Stimulated activated CD8-positive, alpha-beta memory T cell treated with anti-CD3 and anti-CD28 coated beads, Interleukin-15, amount 100 ng/mL, for 4 hours (primary cell): ENCODE data around the gene SLC13A5.
"Not testable (repeated sequence)": the region's sequence is repeated elsewhere in the genome, so short reads cannot be mapped to it uniquely, and the experiment has no call there.

Experiments
- DNase-seq, 2 donors: peaks; one replicate each; pipeline ENCODE4 v3.0.0-alpha.2; 2020; ENCODE audit warnings: low read depth in 2 of 2

SLC13A5 gene

DNA sequence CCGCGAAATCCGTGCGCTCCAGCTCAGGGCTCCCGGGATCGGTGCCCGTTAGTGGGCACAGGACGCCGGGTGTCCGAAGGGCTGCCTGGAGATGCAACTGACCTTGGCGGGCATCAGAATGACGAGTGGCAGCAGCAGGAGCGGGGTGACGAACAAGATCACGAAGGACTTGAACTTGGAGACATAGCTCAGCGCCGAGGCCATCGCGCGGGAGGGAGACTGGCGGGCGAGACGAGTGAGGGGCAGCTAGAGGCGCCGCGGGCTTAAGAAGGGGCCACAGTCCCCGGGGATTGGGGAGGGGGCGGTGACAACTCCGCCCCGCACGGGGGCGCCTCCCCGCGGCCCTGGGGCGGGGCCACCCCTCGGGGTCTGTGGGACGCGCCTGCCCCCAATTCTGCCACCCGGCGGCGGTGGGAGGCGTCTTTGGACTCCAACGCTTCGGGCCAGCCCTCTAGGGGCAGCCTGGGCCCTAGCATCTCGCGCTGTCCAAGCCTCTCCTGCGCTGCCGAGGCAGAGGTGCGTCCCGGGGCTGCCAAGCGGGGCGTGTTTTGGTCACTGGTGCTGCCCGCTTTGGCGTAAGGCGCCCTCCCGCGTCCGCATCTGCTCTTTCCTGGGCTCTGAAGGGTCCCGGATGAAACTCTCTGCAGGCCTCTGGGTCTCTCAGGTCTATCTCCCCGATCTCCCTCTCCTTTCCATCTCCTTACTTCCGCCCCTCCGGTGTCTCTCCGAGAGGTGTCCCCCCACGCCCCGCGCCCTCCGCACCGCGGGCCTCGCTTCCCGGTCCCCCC, at the start of gene SLC13A5:
TSS of gene SLC13A5 (minus strand) at position 240 of the 788 bp plus-strand sequence. CDS start at position 204, 36 bp downstream.
- no peak for DNase-seq

DNA sequence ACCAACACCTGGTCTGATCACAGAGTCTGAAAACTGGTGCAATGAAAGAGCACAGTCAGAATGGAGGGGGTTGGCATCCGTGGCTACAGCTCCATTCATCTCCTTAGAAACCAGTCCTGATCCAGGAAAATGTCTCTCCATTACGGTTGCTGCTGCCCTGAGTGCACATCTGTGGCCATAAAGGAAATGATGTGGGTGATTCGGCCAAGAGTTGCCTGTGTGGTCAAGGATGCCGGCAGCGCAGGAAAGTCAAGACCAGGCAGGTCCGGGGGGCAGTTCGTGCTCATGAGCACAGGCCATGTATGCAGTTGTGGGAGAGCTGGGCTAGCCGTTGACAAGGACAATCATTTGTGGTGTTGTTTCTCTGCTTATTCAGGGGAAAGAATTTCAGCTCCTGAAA, 48.6 kb upstream of the SLC13A5 start:
- DNase-seq, result no peak

DNA sequence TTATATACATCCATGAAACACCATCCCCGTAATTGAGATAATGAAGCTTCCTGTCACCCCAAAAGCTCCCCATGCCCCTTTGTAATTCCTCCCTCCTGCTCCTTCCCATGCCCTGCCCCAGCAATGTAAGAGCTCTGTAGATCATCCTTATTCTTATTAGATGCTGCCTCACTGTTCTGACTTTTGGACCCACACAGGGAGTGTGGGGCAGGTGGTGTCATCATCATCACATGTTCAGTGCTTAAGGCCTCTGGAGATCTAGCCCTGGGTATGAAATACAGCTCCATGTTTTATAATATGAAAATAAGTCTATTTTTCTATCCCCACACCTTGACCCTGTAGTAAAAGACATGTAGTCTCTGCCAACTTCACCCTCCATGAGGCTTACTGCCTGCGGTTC, 44.6 kb upstream of the SLC13A5 start:
- no peak for DNase-seq

- DNase-seq, result no peak
Measured at GRCh38 chr17:6756425-6757031, 43.4 kb upstream of the SLC13A5 start.

DNA sequence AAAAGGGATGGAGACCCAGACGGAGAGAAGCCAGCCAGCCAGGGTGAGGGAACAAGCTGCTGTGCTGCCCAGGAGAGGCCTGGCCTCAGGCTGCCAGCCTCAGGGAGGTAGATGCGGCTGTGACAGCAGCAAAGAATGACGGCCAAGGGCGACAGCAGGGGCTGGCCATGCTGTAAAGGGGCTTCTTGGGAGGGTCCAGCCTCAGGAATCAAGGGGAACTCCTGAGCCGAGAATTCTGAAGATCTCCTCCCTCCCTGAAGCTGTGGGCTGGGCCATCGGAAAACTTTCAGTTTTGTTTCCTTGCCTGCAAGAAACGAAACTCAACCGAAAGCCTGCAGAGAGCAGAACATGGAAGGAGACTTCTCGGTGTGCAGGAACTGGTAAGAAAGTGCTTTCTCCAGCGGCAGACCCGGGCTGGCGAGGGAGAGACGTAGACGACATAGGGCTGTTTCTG, 42.6 kb upstream of the SLC13A5 start, which contains the start of gene XAF1:
TSS of gene XAF1 (plus strand) at position 316 of the 454 bp plus-strand sequence. CDS start at position 349, 33 bp downstream.
- DNase-seq, result peak; percentile 30 to 45

DNA sequence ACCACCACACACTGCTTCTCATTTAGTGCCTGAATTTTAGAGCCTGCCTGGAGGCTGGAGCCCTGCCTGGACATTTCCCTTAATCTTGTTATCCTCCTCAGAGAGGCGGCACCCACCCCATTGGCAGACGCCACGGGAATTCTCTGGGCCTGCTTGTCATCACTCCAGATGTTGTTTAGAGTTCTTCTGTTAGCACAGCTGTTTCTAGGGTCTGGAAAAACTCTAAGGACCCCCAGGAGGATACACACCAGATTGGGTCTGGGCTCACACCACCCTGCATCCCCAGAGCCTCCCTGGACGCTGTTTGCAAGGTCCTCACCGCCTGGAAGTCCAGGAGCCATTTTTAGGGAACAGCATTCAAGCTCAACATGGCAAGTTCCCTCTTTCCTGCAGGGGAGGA, 42.1 kb upstream of the SLC13A5 start:
- no peak for DNase-seq

DNA sequence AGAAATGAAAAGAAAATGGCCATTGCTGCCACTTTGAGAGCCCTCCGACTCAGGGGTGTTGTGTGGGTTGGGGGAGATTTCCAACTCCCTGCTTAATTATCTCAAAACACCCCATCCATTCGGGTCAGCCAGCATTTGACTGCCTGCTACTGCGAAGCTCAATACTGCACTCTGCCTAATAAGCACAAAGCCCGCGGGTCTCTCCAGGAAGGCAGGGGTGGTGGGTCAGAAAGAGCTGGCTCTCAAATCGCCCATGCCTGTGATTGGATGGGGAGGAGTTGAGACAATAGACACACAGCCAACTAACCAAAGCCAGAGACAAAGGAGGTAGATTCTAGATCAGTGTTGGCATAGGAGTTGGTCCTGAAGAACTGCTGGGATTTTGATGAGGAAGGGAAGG, 40.4 kb upstream of the SLC13A5 start:
- no peak for DNase-seq

GRCh38 chr17:6753006-6753445, 39.9 kb upstream of the SLC13A5 start:
- peak; percentile 27 to 51 for DNase-seq

DNA sequence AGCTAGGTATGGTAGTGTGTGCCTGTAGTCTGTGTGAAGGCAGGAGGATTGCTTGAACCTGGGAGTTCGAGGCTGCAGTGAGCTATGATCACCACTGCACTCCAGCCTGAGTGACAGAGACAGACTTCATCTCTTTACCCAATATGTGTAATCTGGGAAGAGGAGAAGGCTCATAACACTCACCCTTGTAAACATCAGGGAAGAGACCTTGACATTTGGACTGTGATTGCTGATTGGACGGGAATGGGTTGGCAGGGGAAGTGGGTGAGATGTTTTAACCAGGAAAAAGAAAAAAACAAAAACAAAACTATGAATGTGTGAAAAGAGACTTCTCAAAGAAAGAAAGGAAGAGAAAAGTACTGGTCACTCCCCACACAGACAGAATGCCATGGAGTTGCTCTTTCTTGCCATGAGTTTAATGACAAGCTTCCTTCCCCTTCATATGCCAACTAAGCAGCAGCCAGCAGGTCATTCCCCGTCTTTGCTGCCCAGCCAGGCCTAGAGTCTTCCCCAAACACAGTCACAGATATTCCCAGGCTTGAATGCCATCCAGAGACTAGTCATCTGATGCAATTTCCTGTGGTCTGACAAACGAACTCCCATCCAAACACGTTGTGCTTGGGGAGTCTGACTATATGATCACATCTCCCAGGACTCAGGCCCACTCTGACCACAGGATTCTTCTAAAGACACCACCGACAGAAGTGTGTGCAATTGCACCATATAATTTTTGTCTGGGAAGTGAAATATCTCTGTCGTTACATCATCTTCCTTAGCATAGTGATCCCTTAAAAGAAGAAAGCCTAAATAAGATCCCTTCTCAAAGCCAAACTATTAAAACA, 39.1 kb upstream of the SLC13A5 start:
- DNase-seq, result no peak

DNA sequence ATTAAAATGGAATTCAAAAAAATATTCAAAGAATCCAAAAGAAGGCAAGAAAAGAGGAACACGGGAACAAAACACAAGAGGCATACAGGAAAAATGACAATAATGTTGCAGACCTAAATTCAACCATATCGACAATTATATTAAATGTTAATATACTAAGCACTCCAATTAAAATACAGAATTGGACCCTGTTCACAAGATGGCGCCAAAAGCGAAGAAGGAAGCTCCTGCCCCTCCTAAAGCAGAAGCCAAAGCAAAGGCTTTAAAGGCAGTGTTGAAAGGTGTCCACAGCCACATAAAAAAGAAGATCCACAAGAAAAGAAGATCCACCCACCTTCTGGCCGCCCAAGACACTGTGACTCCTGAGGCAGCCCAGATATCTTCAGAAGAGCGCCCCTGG, 36.4 kb upstream of the SLC13A5 start:
- no peak for DNase-seq

- no peak for DNase-seq
Measured at GRCh38 chr17:6748617-6749016, 35.4 kb upstream of the SLC13A5 start.

GRCh38 chr17:6746665-6747064, 33.5 kb upstream of the SLC13A5 start:
- DNase-seq, result not testable (repeated sequence)

DNA sequence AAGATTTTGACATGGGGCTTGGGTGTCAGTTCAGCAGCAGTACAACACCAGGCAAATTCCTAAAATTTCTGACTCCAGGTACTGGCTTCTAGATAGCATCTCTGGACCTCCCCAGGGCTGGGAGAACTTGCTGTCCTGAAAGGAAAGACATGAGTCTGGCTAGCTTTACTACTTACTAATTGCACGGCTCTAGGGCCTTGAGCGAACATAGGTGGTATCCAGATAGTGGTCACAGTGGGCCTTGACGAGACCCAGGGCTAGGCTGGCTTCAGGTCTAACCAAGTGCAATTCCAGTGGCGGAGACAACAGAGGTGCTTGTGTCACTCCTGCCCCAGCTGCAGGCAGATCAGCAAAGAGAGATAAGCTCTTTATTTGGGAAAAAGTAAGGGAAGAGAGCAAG, 16.4 kb upstream of the SLC13A5 start:
- DNase-seq, result no peak

DNA sequence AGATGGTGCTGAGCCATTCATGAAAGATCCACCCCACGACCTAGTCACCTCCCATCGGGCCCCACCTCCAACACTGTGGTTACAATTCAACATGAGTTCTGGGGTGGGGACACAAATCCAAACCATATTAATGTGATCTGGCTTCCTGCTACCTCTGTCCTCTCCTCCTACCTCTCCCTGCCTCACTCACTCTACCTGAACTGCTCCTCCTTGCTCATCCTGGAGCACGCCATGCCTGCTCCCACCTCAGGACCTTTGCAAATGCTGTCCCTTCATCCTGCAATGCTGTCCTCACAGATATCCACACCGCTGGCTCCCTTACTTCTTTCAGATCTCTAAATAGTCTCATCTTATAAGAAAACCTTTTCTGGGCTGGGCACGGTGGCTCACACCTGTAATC, 10.8 kb upstream of the SLC13A5 start:
- no peak for DNase-seq

GRCh38 chr17:6721744-6722143, 8.6 kb upstream of the SLC13A5 start:
- DNase-seq, result no peak

DNA sequence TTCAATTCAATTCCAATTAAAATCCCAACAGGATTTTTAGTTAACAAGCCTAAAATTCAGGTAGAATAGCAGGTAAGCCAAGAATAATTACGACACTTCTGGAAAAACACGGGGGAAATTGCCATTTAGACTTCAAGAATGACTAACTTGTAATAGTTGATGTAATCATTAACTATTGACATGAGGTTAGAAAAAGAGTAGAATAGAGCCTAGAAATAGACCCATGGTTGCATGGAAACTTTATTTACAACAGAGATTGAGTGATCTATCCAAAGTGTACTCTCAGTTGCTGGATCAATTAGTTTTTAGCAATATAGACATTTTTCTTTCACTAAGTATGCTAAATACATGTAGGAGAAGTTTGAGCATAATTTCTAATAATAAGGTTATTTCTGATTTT, 3.6 kb upstream of the SLC13A5 start:
- DNase-seq, result no peak

DNA sequence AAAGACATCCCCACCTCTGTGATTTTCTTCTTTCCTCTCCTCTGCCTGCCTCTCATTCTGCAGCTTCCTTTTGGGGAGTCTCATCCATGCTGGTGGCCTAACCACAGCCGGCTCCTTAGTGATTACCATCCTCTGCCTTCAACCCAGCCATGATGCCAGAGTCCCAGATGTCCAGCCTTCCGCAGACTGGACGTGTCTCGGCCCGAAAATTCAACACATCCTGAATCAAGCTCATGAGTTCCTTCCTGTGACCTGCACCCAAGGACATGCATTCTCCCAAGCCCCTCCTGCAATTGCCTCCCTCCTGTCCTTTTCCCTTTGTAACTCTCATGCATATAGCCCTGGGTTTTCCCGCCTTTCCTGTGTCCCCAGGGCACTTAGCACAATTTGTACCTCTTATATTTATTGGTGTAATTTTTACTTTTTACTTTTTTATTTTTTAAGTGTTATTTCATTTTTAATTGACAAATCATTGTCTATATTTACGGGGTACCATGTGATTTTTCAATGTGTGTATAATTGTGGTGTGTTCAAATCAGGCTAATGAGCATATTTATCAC, 1.2 kb upstream of the SLC13A5 start:
- no peak for DNase-seq

GRCh38 chr17:6713918-6714271, 726 bp upstream of the SLC13A5 start:
- DNase-seq, result no peak

DNA sequence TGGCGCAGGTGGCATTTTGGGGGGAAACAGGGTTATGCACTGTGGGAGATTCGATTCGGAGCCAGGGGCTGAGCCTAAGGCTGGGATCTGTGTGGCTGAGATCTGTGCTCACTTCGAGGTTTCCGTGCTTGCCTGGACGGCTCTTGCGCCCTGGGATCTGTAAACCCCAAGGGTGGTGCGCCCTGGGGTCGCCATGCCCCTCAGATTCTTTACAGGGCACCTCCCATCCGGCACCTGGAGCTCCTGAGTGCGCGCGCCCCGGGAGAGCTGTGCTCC, 377 bp downstream of the SLC13A5 start:
- DNase-seq, result no peak

DNA sequence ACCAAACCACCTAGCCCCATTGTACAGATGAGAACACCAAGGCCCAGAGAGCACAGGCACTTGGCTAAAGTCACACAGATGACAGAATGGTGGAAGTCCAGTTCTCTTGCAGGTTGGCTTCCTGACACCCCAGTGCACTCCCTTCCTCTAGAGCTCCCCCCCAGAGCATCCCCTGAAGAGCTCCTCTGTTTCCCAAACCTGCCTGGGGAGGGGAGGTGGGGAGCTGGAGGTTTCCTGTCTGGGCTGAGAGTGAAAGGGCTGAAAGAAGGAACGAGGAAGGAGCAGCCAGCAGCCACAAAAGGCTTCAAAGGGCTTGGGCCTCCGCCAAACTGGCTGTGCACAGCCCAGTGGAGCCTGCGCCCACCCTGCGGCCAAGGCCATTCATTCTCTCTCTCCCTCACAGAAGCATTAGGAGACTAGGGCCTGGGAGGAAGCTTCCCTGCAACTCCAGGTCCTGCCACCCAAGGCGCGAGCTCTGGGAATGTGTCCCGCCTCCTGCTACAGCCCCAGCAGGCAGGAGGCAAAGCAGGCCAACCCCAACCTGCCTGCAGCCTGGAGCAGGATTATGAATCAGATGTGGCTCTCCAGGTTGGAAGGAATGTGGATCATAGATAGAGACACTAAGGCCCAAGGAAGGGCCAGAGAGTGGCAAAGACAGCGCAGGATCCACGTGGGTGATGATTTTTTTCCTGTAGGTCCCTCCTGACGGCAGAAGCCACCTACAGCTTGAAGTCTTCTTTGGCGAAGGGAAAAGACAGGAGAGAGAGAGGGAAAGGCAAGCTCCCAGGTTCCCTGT, 913 bp downstream of the SLC13A5 start:
- no peak for DNase-seq

- no peak for DNase-seq
Measured at GRCh38 chr17:6711681-6712057, 1.5 kb downstream of the SLC13A5 start.
